ENCODE results near the gene TGFBR1.
A peak's percentile ranks its signal among the peaks of the same experiment; 100 is the strongest.
"Not testable (repeated sequence)": the region's sequence is repeated elsewhere in the genome, so short reads cannot be mapped to it uniquely, and the experiment has no call there.

Gene TGFBR1

DNA sequence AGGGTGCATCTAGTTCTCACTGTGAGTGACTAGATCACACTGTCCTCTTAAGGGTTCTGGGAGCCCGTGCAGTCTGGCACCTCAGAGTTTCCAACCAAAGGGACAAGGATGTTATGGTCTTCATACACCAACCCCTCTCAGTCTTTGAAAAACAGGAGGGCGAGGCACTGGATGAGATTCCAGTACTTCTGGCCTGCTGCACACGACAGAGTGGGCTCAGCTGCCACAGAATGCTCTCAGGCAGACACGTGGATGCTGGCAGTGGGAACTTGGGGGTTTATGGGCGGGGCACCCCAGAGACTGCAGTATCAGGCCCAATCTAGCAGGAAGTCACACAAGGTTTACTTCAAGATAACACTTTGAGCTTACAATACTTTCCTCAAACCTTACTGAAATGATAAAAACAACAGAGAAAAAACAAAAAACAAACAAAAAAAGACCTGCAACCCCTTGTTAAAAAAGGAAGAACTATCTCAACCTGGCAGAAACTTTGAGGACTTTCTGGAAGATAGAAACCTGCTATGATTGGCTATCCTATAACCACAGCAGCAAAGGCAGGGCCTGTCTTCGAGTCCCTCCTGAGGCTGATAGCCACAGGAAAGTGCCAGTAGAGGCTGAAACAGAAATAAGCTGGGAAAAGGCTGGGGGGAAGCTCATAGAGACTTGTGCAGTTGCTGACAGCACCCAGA is 28.3 kb upstream of the TGFBR1 start:
- DNase-seq = no peak

DNA sequence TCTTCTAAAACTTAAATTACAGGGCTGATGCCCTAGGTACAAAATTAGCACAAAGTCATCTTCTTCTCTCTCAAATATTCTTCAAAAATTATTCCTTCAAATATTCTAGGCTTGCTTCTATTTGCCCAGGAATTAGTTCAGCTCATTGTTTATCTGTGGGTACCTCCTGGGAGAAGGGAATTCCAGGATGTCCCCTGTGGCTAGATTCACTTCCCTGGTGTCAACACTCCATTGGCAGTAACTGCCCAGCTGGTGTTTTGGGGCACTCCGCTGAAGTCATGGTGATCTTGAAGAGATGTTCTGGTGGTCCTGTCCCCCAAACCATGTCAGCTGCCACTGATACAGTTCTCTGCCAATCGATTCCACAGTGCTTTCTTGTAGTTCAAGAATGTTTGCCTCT is 26.2 kb upstream of the TGFBR1 start:
- DNase-seq = no peak

- DNase-seq = no peak
These were observed 25.4 kb upstream of the TGFBR1 start for GRCh38 chr9:99079542-99079941.

DNA sequence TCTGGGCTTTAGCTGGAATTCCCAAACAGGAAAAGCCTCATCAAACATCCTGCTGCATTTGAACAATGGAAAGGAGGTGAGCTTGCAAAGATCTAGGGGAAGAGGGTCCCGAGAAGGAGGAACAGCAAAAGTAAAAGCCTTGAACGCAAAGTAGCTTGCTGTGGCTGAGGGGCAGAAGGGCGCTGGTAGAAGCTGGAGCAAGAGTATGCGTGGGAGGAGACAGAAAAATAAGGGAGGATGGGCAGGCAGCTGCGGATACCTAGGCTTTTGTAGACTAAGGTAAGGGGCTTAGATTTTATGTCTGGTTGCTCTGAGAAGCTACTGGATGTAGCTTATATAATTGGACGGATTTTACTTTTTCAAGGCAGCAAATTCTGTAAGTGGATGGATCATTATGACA is 21.9 kb upstream of the TGFBR1 start:
- no peak for DNase-seq

DNA sequence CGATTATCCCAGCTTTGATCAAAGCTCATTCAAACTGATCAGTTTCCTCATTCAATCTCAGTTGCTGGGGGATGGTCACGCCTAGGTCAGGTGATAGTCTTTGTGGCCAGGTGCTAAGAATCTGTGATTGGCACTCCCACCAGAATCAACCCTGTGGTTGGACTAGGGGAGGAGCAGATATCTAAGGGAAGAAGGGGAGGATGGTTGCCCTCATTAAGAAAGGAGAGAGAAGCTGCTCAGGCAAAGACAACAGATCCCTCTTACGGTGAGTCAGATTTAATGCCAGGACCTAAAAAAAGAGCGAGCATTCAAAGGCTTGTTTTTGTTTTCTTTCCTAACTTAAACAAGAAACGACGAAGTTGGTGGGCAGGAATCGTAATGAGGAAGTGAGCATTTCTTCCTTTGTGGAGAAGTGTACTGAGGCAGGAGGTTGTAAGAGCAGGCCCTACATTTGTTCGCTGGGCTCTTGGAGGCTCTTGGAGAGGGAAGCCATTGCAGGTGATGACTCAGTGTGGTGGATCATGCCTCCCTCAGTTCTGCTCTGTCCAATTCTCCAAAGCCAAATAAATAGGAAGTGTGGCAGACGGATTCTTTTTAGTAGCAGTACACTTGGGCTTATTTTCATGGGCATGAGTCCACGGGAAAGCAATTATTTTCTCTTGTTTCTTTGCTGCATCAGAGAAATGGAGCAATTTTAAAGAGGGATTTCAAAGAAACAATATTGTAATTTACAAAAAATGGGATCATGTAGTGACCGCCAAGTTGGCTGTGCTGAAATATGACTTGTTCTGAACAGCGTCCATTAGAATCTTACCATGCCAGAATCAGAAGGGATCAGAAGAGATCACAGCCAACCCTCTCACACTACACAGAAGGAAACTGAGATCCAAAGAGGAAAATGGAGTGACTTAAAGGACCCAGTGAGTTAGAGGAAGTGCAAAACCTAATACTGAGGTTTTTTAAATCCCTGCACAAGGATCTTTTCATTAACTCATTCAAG is 18.7 kb upstream of the TGFBR1 start:
- no peak for DNase-seq

- DNase-seq = no peak
These were observed 17.5 kb upstream of the TGFBR1 start for GRCh38 chr9:99087462-99087861.

- no peak for DNase-seq
These were observed 14.4 kb upstream of the TGFBR1 start for GRCh38 chr9:99090336-99091130.

DNA sequence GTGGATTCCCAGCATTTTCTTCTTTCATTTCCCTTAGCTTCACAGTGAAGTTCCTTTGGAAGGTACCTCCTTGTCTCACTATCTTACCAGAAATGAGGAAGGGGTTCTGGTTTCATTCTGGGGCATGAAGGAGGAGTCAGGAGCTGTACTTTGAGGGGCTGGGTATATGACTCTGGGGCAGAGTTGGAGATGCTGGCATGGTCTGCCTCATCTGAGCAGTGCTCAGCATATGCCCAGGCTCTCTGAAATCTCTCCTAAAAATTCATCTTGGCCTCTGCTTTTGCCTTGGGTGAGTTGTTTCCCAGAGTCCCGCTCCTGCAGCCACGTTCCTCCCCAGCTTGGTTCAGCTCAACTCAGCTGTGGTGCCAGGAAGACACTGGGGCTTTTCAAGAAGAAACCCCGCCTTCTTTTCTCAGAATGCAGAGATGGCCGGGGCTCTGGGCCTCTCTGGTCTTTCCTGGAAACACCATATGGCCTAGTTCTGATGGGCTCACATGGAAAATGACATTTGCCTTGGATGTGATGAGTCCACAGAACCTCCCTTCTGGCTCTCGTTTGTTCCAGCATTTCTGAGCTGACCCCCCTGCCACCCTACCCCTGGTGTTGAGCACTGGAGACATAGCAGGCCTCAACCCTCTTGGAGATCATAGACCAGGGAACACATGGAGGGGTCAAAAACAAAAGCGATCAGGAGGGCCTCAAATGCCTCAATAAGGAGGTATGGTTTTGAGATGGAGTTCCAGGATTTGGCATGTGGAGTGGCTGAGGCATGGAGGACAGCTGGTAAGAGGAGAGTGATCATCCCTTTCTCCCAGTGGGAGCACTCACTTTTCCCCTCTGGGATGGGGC is 12.0 kb upstream of the TGFBR1 start:
- DNase-seq = no peak

DNA sequence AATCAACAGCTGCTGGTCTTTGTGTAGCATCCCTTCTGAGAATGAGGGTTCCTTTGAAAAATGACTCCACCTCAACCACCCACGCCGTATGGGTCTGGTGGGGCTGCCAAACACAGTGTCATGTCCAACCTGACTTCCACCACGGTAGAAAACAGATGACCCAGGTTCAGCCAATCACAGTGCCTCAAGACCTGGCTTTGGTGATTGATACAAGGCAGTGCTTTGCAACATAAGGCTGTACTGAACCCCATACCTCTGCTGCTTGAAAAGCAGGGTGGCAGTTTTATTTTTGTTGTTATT is 11.5 kb upstream of the TGFBR1 start:
- no peak for DNase-seq

GRCh38 chr9:99095565-99095964 is 9.3 kb upstream of the TGFBR1 start:
- DNase-seq = no peak

DNA sequence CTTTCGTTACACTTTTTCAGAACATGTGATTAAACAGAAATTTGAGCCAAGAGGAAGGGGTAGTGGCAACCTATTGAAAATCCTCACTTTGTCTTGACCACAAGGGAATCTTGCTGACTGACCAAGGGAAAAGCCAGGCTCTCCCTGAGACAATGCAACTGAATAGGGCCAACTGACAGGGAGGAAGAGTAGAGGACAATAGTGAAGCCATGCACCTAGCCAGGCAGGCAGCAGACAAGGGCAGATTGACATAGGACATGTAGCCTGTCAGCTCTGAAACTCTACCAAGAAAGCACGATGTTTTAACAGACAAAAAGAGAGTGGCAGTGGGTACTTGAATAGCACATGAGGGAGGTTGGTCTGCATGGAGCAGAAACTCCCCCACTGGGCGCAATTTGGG is 8.5 kb upstream of the TGFBR1 start:
- no peak for DNase-seq

DNA sequence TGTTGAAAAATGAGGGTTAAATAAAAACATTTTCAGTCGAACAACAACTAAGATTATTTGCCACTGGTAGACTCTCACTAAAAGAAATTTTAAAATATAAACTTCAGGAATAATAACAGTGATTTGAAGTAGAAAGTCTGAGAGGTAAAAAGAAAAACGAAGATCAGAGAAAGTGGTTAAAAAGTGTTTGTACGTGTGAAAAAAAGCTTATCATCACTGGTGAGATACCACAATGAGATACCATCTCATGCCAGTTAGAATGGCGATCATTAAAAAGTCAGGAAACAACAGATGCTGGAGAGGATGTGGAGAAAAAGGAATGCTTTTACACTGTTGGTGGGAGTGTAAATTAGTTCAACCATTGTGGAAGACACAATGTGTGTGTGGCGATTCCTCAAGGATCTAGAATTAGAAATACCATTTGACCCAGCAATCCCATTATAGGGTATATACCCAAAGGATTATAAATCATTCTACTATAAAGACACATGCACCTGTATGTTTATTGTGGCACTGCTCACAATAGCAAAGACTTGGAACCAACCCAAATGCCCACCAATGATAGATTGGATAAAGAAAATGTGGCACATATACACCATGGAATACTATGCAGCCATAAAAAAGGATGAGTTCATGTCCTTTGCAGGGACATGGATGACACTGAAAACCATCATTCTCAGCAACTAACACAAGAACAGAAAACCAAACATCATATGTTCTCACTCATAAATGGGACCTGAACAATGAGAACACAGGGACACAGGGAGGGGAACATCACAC is 4.9 kb upstream of the TGFBR1 start:
- not testable (repeated sequence) for DNase-seq

GRCh38 chr9:99101271-99101670 is 3.6 kb upstream of the TGFBR1 start:
- DNase-seq = no peak

DNA sequence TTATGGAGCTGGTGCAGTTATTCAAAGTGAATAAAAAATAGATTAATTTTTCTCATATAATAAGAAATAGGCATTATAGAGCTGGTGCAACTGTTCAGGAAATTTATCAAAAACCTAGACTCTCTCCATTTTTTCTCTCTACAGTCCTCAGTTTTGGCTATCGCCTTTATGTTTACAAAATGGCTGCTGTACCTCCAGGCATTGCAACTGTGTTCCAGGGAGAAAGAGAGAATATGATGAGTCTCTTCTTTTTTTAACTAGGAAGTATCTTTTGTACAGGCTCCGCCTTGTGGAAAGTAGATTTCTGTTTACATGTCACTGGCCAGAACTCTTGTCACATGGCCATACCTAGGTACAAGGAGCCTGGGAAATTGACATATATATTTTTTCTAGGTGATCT is 3.1 kb upstream of the TGFBR1 start:
- no peak for DNase-seq

- DNase-seq = no peak
These were observed 1.6 kb upstream of the TGFBR1 start for GRCh38 chr9:99103054-99103895.

DNA sequence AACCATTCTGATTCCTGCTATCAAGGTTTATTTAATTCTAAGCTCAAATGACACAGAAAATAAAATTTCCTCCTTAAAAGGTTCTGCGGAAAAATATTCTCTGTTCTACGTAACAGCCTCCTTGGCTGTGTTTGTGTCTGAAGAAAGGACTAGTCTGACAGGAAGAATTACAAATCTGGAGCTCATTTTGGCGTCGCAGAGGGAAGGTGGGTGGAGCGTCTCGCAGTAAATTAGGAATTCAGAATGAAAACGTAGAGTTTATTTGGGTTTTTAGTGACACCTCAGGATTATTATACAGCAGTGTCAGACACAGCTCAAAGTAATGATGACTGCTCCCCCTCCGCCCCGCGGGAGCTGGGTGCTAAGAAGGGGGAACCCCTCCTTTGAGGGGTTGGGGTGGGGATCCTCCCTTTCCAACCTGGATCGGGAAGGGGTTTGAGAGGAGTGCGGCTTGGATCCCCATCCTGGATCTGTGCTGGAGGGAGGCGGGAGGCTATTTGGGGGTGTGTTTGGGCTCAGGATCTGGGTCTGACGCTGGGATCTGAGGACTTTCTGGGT is 933 bp upstream of the TGFBR1 start:
- DNase-seq = peak in 1 of 2 donors; percentile 38

GRCh38 chr9:99105152-99106043 is 485 bp downstream of the TGFBR1 start:
- DNase-seq = peak in 1 of 2 donors; percentile 45

DNA sequence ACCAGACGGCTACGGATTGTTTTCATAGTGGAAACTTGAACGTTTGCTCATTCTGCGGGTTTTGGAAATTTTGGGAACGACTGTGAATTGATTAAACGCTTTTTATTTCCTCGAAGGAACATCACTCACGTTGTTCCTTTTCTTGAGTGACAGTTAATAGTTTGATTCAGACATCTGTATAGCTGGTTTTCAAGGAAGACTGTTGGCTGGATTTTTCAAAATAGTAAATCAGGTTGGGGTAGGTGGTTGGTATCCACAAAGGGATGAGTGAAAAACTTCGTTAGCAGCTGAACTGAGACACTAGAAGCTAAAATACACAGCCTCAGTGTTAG is 1.1 kb downstream of the TGFBR1 start:
- DNase-seq = no peak

- DNase-seq = no peak
These were observed 2.5 kb downstream of the TGFBR1 start for GRCh38 chr9:99107421-99107820.

Measured in hippocampal formation (tissue), 2 donors.